OCI-LY7 (cell line): ENCODE data around the gene MET.

Experiments
- EZH2phosphoT487 ChIP-seq: fragments of 200-600 bp; sonication (generic); IDR thresholded peaks from 2 replicates; pipeline ENCODE4 v1.6.1; 2018; ENCODE audit warnings: low read depth, borderline replicate concordance, mild to moderate bottlenecking, mixed run types, antibody characterized with exemption, low read length, moderate library complexity, mixed read lengths
- TF ChIP-seq, protein P1 (sequence below): fragments of 200-600 bp; sonication (generic); conservative IDR thresholded peaks from 2 replicates; pipeline ENCODE4 v1.5.1; 2014; ENCODE audit warnings: mild to moderate bottlenecking, antibody characterized with exemption, low read length, moderate library complexity, mixed read lengths

DNA sequence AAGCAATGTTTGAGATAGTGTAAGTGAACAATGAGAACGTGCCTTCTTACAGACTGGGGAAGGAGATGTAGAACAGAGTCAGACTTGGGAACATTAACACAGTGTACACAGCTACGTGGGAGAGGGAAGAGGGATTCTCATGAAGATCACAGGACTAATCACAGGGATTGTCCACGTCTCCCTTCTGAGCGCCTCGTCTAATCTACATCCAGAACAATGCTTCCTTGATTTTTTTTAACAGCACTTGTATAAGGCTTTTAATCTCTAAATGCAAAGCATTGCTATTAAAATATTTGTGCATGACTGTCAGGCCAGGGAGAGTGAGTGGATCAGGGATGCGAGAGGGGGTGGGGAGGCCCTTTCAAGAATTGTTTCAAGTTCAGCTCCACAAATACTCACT lies 62.7 kb downstream of the MET start:
- TF ChIP-seq, protein P1, sequence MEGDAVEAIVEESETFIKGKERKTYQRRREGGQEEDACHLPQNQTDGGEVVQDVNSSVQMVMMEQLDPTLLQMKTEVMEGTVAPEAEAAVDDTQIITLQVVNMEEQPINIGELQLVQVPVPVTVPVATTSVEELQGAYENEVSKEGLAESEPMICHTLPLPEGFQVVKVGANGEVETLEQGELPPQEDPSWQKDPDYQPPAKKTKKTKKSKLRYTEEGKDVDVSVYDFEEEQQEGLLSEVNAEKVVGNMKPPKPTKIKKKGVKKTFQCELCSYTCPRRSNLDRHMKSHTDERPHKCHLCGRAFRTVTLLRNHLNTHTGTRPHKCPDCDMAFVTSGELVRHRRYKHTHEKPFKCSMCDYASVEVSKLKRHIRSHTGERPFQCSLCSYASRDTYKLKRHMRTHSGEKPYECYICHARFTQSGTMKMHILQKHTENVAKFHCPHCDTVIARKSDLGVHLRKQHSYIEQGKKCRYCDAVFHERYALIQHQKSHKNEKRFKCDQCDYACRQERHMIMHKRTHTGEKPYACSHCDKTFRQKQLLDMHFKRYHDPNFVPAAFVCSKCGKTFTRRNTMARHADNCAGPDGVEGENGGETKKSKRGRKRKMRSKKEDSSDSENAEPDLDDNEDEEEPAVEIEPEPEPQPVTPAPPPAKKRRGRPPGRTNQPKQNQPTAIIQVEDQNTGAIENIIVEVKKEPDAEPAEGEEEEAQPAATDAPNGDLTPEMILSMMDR = no peak
- no peak for TF ChIP-seq EZH2phosphoT487
